Measurements from ENCODE around the gene MAP3K20. TPM values are rescaled to one million over a fixed set of nuclear protein-coding genes. Genes with fewer than 3 reads are reported as not detected.

Gene MAP3K20
- total and polyA plus RNA-seq, 2 of the 4 experiments (the other 2 are of a cell fraction): 27.5 to 84.4 TPM

GRCh38 chr2:173051463-173052215 lies 24.0 kb upstream of the MAP3K20 start:
- no peak overlapping the region for H3K9ac ChIP-seq (ENCODE audit: low read depth, low read length)
- peak overlapping the region; percentile 92; the same call in 2 of the 3 replicates for H2BK15ac ChIP-seq (ENCODE audit: low read depth, low read length)
- H3K23ac ChIP-seq (ENCODE audit: low read depth, low read length): 0 out of 2 replicates have a peak overlapping the region, but pooled peaks have one; percentile 64
- no peak overlapping the region for H3K27ac ChIP-seq (ENCODE audit: insufficient read depth, low read length)
- DNase-seq (no peak), ATAC-seq (ENCODE audit: low read depth) (no peak)
- peak overlapping the region; percentile 87 for H2AK5ac ChIP-seq (ENCODE audit: low read depth, low read length)
- dilution Hi-C loops (cut with HindIII; ENCODE audit: low sequenced_read_pairs, unreplicated experiment) (no loop called here), in situ Hi-C loops (cut with MboI; ENCODE audit: low sequenced_read_pairs) (no loop called here), intact Hi-C loops (cut with micrococcal nuclease) (no loop called here)
- H4K91ac ChIP-seq (ENCODE audit: insufficient read depth, low read depth, low read length): peak overlapping the region; percentile 43
- no peak overlapping the region for H3K56ac ChIP-seq (ENCODE audit: extremely low read depth, insufficient read depth, low read length)
- ChIA-PET POLR2A (ENCODE audit: unreplicated experiment) (no interaction called here), CTCF (no interaction called here)
- H2BK5ac ChIP-seq (ENCODE audit: low read depth, low read length, poor library complexity, severe bottlenecking): no peak overlapping the region
- peak overlapping the region; percentile 72 for H2BK120ac ChIP-seq (ENCODE audit: low read depth, low read length)
- TF ChIP-seq RFX5 (IDR thresholded peaks at IDR 0.05; ENCODE audit: low read depth, low read length) (no peak), MAZ (IDR thresholded peaks at IDR 0.05; ENCODE audit: borderline replicate concordance, low read depth, low read length) (no peak), NFE2L2 (IDR thresholded peaks at IDR 0.05; ENCODE audit: low read depth, low read length) (no peak), RCOR1 (IDR thresholded peaks at IDR 0.05; ENCODE audit: insufficient replicate concordance, low read length) (no peak), USF2 (IDR thresholded peaks at IDR 0.05; ENCODE audit: low read depth, low read length) (no peak), MXI1 (IDR thresholded peaks at IDR 0.05; ENCODE audit: borderline replicate concordance, low read depth, low read length) (no peak), RAD21 (IDR thresholded peaks at IDR 0.05; ENCODE audit: low read length) (no peak), SMC3 (IDR thresholded peaks at IDR 0.05; ENCODE audit: low read depth, low read length) (no peak), MAFK (IDR thresholded peaks at IDR 0.05; ENCODE audit: low read depth, low read length) (no peak), BHLHE40 (IDR thresholded peaks at IDR 0.05; ENCODE audit: low read depth, low read length) (no peak)
- TF ChIP-seq, protein P1, sequence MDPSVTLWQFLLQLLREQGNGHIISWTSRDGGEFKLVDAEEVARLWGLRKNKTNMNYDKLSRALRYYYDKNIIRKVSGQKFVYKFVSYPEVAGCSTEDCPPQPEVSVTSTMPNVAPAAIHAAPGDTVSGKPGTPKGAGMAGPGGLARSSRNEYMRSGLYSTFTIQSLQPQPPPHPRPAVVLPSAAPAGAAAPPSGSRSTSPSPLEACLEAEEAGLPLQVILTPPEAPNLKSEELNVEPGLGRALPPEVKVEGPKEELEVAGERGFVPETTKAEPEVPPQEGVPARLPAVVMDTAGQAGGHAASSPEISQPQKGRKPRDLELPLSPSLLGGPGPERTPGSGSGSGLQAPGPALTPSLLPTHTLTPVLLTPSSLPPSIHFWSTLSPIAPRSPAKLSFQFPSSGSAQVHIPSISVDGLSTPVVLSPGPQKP (IDR thresholded peaks at IDR 0.05; ENCODE audit: borderline replicate concordance, low read depth, low read length): no peak
- TF ChIP-seq, protein P2, sequence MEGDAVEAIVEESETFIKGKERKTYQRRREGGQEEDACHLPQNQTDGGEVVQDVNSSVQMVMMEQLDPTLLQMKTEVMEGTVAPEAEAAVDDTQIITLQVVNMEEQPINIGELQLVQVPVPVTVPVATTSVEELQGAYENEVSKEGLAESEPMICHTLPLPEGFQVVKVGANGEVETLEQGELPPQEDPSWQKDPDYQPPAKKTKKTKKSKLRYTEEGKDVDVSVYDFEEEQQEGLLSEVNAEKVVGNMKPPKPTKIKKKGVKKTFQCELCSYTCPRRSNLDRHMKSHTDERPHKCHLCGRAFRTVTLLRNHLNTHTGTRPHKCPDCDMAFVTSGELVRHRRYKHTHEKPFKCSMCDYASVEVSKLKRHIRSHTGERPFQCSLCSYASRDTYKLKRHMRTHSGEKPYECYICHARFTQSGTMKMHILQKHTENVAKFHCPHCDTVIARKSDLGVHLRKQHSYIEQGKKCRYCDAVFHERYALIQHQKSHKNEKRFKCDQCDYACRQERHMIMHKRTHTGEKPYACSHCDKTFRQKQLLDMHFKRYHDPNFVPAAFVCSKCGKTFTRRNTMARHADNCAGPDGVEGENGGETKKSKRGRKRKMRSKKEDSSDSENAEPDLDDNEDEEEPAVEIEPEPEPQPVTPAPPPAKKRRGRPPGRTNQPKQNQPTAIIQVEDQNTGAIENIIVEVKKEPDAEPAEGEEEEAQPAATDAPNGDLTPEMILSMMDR (conservative IDR thresholded peaks at IDR 0.05; ENCODE audit: low read depth, low read length): no peak
- no peak overlapping the region for H2AK9ac ChIP-seq (replicated peaks; ENCODE audit: low read depth, low read length, poor library complexity)
- BruUV-seq (replicated peaks): no TSS peak
- H3K4me2 ChIP-seq (ENCODE audit: low read depth, low read length): no peak overlapping the region
- peak overlapping the region; percentile 68 for H3K14ac ChIP-seq (replicated peaks; ENCODE audit: low read depth, low read length)
- H4K5ac ChIP-seq (ENCODE audit: low read depth, low read length): peak overlapping the region; percentile 53; the same call in 1 of the 2 replicates
- peak overlapping the region; percentile 65; the same call in 1 of the 2 replicates for H3K4ac ChIP-seq (ENCODE audit: low read depth, low read length)
- 75% methylated on average over 4 of the region's 7 CpGs; no CpG with 5 or more reads in 1 of the 2 experiments for WGBS, 2 experiments (ENCODE audit: extremely low coverage in 2 of 2, insufficient read length in 1 of 2)
- H3K4me3 ChIP-seq (ENCODE audit: insufficient read depth, low read depth, low read length): no peak overlapping the region
- no peaks in the 10 kb centered on the region for H3K27me3 ChIP-seq (ENCODE audit: control insufficient read depth, insufficient read depth, low read length)
- H3K79me1 ChIP-seq (ENCODE audit: low read depth in 1 of 2, low read length in 2 of 2): no peaks in the 10 kb centered on the region
- no peaks in the 10 kb centered on the region for H3K9me3 ChIP-seq (ENCODE audit: control insufficient read depth, insufficient read depth, low read length)
- peak overlapping the region; percentile 77 for H2BK20ac ChIP-seq (ENCODE audit: low read depth, low read length)
- peak overlapping the region; percentile 27; the same call in 1 of the 2 replicates for H3K18ac ChIP-seq (ENCODE audit: low read depth, low read length)
- peaks cover 16% of the 10 kb centered on the region for H3K9me1 ChIP-seq (ENCODE audit: insufficient read depth, low read length)
- H3K36me3 ChIP-seq (ENCODE audit: control insufficient read depth, insufficient read depth, low read length): no peaks in the 10 kb centered on the region
- H2AFZ ChIP-seq (replicated peaks; ENCODE audit: low read length, poor library complexity): no peak overlapping the region
- H4K8ac ChIP-seq (ENCODE audit: low read depth in 2 of 2, low read length in 2 of 2): peak overlapping the region; percentile 10 to 53; a peak in 2 of 4 replicates
- H4K20me1 ChIP-seq (ENCODE audit: insufficient read depth, low read length): no peaks in the 10 kb centered on the region
- peaks cover 19% of the 10 kb centered on the region for H3K4me1 ChIP-seq (ENCODE audit: control insufficient read depth, insufficient read depth, low read length)
